Bronchial epithelial cell (primary cell): ENCODE results near the gene SLFN12L. TPM values are rescaled to one million over a fixed set of nuclear protein-coding genes. Genes with fewer than 3 reads are reported as not detected.
A peak's percentile ranks its signal among the peaks of the same experiment; 100 is the strongest.

Experiments
- DNase-seq: peaks from one replicate; pipeline ENCODE4 v3.0.0-alpha.2; 2010; ENCODE audit warnings: low read depth
- FAIRE-seq: peaks from 2 replicates; lab custom pipeline; 2011; peaks lifted over from hg19 to GRCh38; lab: Jason Lieb, UNC
- H3K27me3 ChIP-seq: 2 replicates; pipeline ENCODE4 v1.5.1; 2011; ENCODE audit warnings: low read length; ENCODE audit not compliant: control insufficient read depth, insufficient read depth
- H3K36me3 ChIP-seq: 2 replicates; pipeline ENCODE4 v1.5.1; 2011; ENCODE audit warnings: low read length; ENCODE audit not compliant: control insufficient read depth, insufficient read depth
- H3K4me3 ChIP-seq: 2 replicates; pipeline ENCODE4 v1.5.1; 2011; ENCODE audit warnings: mild to moderate bottlenecking, low read depth, low read length, control low read depth
- CTCF ChIP-seq: IDR thresholded peaks from 2 replicates; pipeline ENCODE4 v1.5.1; 2011; ENCODE audit warnings: mild to moderate bottlenecking, moderate library complexity, low read length, control low read depth, inconsistent platforms; ENCODE audit not compliant: insufficient read depth, severe bottlenecking
- total RNA-seq: library from RNA; depleted of rRNA; stranded (reverse); fragments of >200 nt; gene quantifications from 2 replicates; pipeline ENCODE4 v1.2.1, GENCODE V29; 2014

Gene SLFN12L
- total RNA-seq, 1 donor from 2014 or later, result under 0.01 TPM

GRCh38 chr17:35553310-35553709 lies 15.8 kb upstream of the SLFN12L start:
- TF ChIP-seq CTCF, result no peak
- DNase-seq (no peak), FAIRE-seq (no peak)
- Histone ChIP-seq H3K27me3 (peaks cover 2% of the 10 kb centered on the region), H3K36me3 (no peaks in the 10 kb centered on the region), H3K4me3 (no peak overlapping the region)

- no peak for TF ChIP-seq CTCF
- Histone ChIP-seq H3K27me3 (peaks cover 5% of the 10 kb centered on the region), H3K4me3 (no peak overlapping the region), H3K36me3 (no peaks in the 10 kb centered on the region)
- DNase-seq (peak; percentile 30), FAIRE-seq (no peak)
These were observed 11.5 kb upstream of the SLFN12L start for GRCh38 chr17:35548978-35549377.

- Histone ChIP-seq H3K4me3 (no peak overlapping the region), H3K27me3 (peaks cover 5% of the 10 kb centered on the region), H3K36me3 (no peaks in the 10 kb centered on the region)
- TF ChIP-seq CTCF, result no peak
- DNase-seq, result no peak
- FAIRE-seq, result peak; percentile 94
These were observed 10.8 kb upstream of the SLFN12L start for GRCh38 chr17:35548208-35548810.

- FAIRE-seq (no peak), DNase-seq (no peak)
- Histone ChIP-seq H3K4me3 (no peak overlapping the region), H3K36me3 (no peaks in the 10 kb centered on the region), H3K27me3 (peaks cover 3% of the 10 kb centered on the region)
- no peak for TF ChIP-seq CTCF
These were observed 9.0 kb upstream of the SLFN12L start for GRCh38 chr17:35546487-35546886.

GRCh38 chr17:35545150-35545549 lies 7.7 kb upstream of the SLFN12L start:
- H3K27me3 ChIP-seq, result peaks cover 3% of the 10 kb centered on the region
- FAIRE-seq (no peak), DNase-seq (peak; percentile 19)
- no peak overlapping the region for H3K4me3 ChIP-seq
- no peak for TF ChIP-seq CTCF
- no peaks in the 10 kb centered on the region for H3K36me3 ChIP-seq

- Histone ChIP-seq H3K36me3 (no peaks in the 10 kb centered on the region), H3K4me3 (no peak overlapping the region), H3K27me3 (peaks cover 3% of the 10 kb centered on the region)
- peak; percentile 47 for DNase-seq
- no peak for TF ChIP-seq CTCF
- no peak for FAIRE-seq
These were observed 6.4 kb upstream of the SLFN12L start for GRCh38 chr17:35543856-35544255.
